ENCODE results near the gene ZNF490.

ZNF490 gene

DNA sequence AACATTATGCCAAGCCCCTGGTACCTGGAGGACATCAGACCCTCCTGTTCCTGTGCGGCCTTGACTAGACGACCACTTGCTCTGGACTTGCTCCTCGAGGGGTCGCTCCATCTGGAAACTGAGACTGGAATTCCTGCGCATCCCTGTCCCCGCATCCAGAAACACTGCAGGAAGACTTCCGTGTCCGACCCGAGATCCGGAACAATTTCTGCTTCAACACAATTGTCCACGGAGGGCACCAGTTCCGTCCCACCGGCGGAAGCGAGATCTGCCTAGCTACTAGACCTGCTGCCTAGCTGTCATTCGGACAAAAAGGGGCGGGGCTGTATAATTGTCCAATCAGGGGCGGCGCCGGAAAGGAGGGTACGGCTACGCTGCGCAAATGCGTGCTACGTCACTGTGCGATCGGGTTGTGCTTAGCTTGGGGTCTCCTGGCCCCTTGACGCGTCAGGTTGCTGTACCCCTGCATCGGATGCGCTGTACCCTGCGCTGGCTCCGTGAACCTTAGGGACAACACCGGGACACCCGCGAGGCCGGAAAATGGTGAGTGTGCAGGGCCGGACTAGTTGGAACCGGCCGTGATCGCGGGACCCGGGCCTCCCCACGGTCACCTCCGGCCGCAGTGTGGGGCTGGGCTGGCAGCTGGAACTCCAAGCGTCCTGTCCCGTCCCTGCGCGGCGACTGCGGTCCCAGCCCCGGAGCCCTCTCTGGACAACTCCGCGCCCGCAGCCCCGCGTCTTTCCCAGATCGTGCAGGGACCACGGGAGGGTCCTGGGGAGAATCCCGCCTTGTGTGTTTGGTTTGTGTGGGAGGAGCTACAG, at the start of gene ZNF490, which contains the start of gene ZNF791:
ZNF490 (minus strand) TSS at position 274 of the 821 bp plus-strand sequence; CDS start at position 141, 133 bp downstream.
ZNF791 (plus strand) TSS at position 381 of the 821 bp plus-strand sequence; CDS start at position 541, 160 bp downstream.
- H3K4me3 ChIP-seq (ENCODE audit: low read depth, low read length): peak within 1 kb of the TSS; percentile 100
- POLR2A ChIA-PET: interaction anchor here (0.6 to 1.2 kb wide), 5 partner anchors 10 to 268 kb away, joined by 3 to 5 read pairs (median 4); a partner anchor contains a TSS
- CTCF ChIA-PET: interaction anchor here (1.3 to 2.1 kb wide), 4 partner anchors 31 to 62 kb away, joined by 4 to 12 read pairs (median 6); no protein-coding TSS in a partner anchor
- peak; percentile 73 for DNase-seq (ENCODE audit: low read depth, low spot score)
- TF ChIP-seq, protein P1, sequence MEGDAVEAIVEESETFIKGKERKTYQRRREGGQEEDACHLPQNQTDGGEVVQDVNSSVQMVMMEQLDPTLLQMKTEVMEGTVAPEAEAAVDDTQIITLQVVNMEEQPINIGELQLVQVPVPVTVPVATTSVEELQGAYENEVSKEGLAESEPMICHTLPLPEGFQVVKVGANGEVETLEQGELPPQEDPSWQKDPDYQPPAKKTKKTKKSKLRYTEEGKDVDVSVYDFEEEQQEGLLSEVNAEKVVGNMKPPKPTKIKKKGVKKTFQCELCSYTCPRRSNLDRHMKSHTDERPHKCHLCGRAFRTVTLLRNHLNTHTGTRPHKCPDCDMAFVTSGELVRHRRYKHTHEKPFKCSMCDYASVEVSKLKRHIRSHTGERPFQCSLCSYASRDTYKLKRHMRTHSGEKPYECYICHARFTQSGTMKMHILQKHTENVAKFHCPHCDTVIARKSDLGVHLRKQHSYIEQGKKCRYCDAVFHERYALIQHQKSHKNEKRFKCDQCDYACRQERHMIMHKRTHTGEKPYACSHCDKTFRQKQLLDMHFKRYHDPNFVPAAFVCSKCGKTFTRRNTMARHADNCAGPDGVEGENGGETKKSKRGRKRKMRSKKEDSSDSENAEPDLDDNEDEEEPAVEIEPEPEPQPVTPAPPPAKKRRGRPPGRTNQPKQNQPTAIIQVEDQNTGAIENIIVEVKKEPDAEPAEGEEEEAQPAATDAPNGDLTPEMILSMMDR (IDR thresholded peaks at IDR 0.05; ENCODE audit: insufficient read depth, low read length, missing control alignments): no peak

DNA sequence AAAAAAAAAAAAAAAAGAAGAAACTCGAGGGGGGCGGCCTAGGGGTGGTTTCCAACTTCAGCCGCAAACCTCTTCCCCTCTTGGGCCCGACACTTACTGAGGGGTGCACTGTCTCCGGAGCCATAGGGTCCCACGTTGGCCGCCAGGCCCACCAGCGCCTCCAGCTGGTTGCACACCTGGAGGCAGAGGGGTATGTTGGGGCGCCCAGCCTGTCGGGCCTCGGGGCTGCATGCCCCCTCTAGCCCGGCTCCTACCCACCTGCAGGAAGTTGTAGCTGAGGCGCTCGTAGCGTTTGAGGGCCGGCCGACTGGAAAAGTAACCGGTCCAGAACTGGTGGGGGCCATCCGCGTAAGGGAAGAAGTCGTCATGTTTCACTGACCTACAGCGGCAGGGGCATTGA, 47.4 kb upstream of the ZNF490 start:
- TF ChIP-seq, protein P1 (IDR thresholded peaks at IDR 0.05; ENCODE audit: insufficient read depth, low read length, missing control alignments): no peak
- ChIA-PET POLR2A (no interaction called here), CTCF (interaction anchor here (1.2 to 1.6 kb wide), 2 partner anchors 19 to 94 kb away, joined by 4 to 8 read pairs; no protein-coding TSS in a partner anchor)
- no peak overlapping the region for H3K4me3 ChIP-seq (ENCODE audit: low read depth, low read length)
- no peak for DNase-seq (ENCODE audit: low read depth, low spot score)

DNA sequence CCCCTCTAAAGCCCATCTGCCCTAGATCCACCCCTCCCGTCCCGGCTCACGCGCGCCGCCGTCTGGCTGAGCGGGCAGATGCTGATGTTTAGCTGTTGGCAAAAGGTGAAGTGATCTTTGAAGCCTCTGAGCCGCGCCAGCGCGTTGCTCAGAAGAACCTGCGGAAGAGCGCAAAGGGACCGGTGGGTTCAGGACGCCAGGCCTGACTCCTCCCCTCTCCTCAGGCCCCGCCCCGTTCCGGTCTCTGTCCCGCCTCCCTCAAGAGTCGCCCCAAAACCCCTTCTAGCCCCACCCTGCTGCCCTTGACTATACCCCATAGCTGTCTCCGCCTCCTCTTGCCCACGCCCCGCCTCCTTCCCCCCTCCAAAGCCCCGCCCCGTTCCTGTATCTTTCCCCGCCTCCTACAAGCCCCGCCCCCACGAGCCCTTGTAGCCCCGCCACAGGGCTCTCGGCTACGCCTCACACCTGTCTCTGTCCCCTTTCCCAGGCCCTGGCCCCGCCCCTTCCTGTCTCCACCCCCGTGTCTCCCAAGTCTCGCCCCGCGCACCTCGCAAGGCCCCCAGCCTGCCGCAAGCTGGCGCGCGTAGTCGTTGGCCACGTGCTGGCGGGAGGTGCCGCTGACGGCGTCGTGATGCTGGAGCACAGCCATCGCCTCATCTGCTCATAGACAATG, 46.4 kb upstream of the ZNF490 start:
- POLR2A ChIA-PET: no interaction called here
- CTCF ChIA-PET: interaction anchor here (1.2 kb wide), 1 partner anchor 20 kb away, joined by 4 read pairs; no protein-coding TSS in a partner anchor
- DNase-seq (ENCODE audit: low read depth, low spot score): no peak
- no peak overlapping the region for H3K4me3 ChIP-seq (ENCODE audit: low read depth, low read length)
- TF ChIP-seq, protein P1 (IDR thresholded peaks at IDR 0.05; ENCODE audit: insufficient read depth, low read length, missing control alignments): no peak

DNA sequence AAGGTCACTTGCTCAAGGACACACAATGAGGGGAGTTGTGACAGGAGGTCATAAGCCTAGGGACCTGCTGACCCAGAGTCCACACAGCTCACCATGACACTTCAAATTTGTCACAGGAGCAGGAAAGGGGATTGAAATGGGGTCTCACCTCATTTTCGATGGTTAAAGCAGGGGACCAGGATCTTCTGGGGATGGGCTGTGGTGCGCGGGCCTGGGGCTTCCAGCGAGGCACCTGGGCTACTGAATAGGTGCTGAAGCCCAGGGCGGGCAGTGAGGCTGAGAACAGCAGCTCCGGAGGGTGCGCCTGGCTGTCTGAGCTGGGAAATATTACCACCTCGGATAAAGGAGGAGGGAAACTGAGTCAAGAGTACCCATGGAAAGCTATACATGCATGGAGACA, 44.9 kb upstream of the ZNF490 start:
- CTCF ChIA-PET: interaction anchor here (1.2 to 1.5 kb wide), 2 partner anchors 16 kb away, joined by 3 to 6 read pairs; no protein-coding TSS in a partner anchor

DNA sequence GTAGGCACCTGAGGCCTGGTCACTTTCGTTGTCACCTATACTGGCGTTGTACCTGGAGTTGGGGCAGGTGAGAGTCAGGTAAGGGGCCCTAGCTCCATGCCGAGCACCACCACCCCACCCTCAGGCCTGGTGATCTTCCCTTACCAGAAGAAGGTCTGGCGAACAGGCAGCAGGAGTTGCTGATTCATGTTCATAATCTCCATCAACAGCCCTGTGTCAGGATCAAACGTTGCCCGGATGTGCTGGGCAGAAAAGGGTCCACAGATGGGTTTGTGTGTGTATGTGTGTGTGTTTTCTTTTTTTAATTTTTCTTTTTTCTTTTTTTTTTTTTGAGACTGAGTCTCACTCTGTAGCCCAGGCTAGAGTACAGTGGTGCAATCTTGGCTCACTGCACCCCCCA, 41.6 kb upstream of the ZNF490 start:
- ChIA-PET POLR2A (no interaction called here), CTCF (no interaction called here)
- TF ChIP-seq, protein P1 (IDR thresholded peaks at IDR 0.05; ENCODE audit: insufficient read depth, low read length, missing control alignments): no peak

More for the DNA sequence above, 44.9 kb upstream of the ZNF490 start:
- no peak overlapping the region for H3K4me3 ChIP-seq (ENCODE audit: low read depth, low read length)
- DNase-seq (ENCODE audit: low read depth, low spot score): no peak
- POLR2A ChIA-PET: no interaction called here
- TF ChIP-seq, protein P1 (IDR thresholded peaks at IDR 0.05; ENCODE audit: insufficient read depth, low read length, missing control alignments): no peak

DNA sequence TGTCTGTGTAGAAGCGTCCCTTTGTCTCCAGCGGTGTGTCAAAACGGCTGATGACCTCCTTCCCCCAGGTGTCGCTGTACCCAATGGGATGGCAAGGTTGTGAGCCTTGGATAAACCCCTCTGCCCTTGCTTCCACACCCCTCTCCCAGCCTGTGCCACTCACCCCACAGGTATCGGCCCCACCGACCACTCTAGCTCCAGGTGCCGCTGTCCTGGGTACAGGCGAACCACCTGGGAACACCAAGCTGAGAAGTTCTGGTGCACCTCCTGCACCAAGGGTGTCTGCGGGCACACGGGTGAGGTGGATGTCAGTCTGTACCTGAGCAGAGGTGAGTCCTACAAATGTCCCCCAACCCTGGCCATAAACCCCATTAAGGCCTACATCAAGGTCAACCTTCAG, 39.3 kb upstream of the ZNF490 start:
- DNase-seq (ENCODE audit: low read depth, low spot score): no peak
- CTCF ChIA-PET: interaction anchor here (1.4 to 1.5 kb wide), 2 partner anchors 10 to 86 kb away, joined by 4 to 8 read pairs; no protein-coding TSS in a partner anchor
- POLR2A ChIA-PET: no interaction called here
- TF ChIP-seq, protein P1 (IDR thresholded peaks at IDR 0.05; ENCODE audit: insufficient read depth, low read length, missing control alignments): no peak
- H3K4me3 ChIP-seq (ENCODE audit: low read depth, low read length): no peak overlapping the region

More for the DNA sequence above, 41.6 kb upstream of the ZNF490 start:
- no peak overlapping the region for H3K4me3 ChIP-seq (ENCODE audit: low read depth, low read length)
- no peak for DNase-seq (ENCODE audit: low read depth, low spot score)
